Neural progenitor cell (in vitro differentiated cells): ENCODE measurements around the gene HSPG2. TPM values are rescaled to one million over a fixed set of nuclear protein-coding genes. Genes with fewer than 3 reads are reported as not detected.

Source experiments
- DNase-seq: peaks from one replicate; pipeline ENCODE4 v3.0.0-alpha.2; 2016; ENCODE audit warnings: low spot score
- H2AFZ ChIP-seq: fragments of 200-600 bp; sonication (generic); replicated peaks from 2 replicates; pipeline ENCODE4 v1.6.1; 2016; ENCODE audit warnings: antibody characterized with exemption
- H3F3A ChIP-seq: fragments of 200-600 bp; sonication (generic); 2 replicates; pipeline ENCODE4 v1.6.1; 2016; ENCODE audit warnings: antibody characterized with exemption, low read depth
- H3K27ac ChIP-seq: fragments of 200-600 bp; sonication (generic); 2 replicates; pipeline ENCODE4 v1.5.1; 2016; ENCODE audit warnings: mild to moderate bottlenecking
- H3K27me3 ChIP-seq: fragments of 200-600 bp; sonication (generic); 2 replicates; pipeline ENCODE4 v1.6.1; 2016; ENCODE audit warnings: mild to moderate bottlenecking, moderate library complexity
- H3K36me3 ChIP-seq: fragments of 200-600 bp; sonication (generic); 2 replicates; pipeline ENCODE4 v1.5.1; 2016
- H3K4me1 ChIP-seq: fragments of 200-600 bp; sonication (generic); 2 replicates; pipeline ENCODE4 v1.6.1; 2016; ENCODE audit warnings: mixed run types
- H3K4me2 ChIP-seq: fragments of 200-600 bp; sonication (generic); 2 replicates; pipeline ENCODE4 v1.6.1; 2016
- H3K4me3 ChIP-seq: fragments of 200-600 bp; sonication (generic); 2 replicates; pipeline ENCODE4 v1.5.1; 2016
- H3K79me2 ChIP-seq: fragments of 200-600 bp; sonication (generic); 2 replicates; pipeline ENCODE4 v1.6.1; 2016; ENCODE audit warnings: low read depth
- H3K9ac ChIP-seq: fragments of 200-600 bp; sonication (generic); 2 replicates; pipeline ENCODE4 v1.6.1; 2016
- H3K9me3 ChIP-seq: fragments of 200-600 bp; sonication (generic); 2 replicates; pipeline ENCODE4 v1.5.1; 2016; ENCODE audit warnings: low read depth
- H4K20me1 ChIP-seq: fragments of 200-600 bp; sonication (generic); 2 replicates; pipeline ENCODE4 v1.6.1; 2016; ENCODE audit warnings: low read depth
- H3K27ac Mint-ChIP-seq: 3 replicates; pipeline ENCODE4 v1.8.0; 2021; ENCODE audit warnings: mixed read lengths
- H3K27me3 Mint-ChIP-seq: 2 replicates; pipeline ENCODE4 v1.8.0; 2022; ENCODE audit warnings: low read depth, mild to moderate bottlenecking, inconsistent platforms, moderate library complexity, mixed read lengths; ENCODE audit not compliant: insufficient read depth
- H3K36me3 Mint-ChIP-seq: 3 replicates; pipeline ENCODE4 v1.8.0; 2021; ENCODE audit warnings: mixed read lengths
- H3K4me1 Mint-ChIP-seq: 3 replicates; pipeline ENCODE4 v1.8.0; 2021; ENCODE audit warnings: mixed read lengths
- H3K4me3 Mint-ChIP-seq: 3 replicates; pipeline ENCODE4 v1.8.0; 2021; ENCODE audit warnings: mild to moderate bottlenecking, moderate library complexity, mixed read lengths
- H3K9me3 Mint-ChIP-seq: 3 replicates; pipeline ENCODE4 v1.8.0; 2020; ENCODE audit warnings: mixed read lengths
- CTCF ChIP-seq: fragments of 200-600 bp; sonication (generic); IDR thresholded peaks from 2 replicates; pipeline ENCODE4 v1.5.1; 2017; ENCODE audit warnings: antibody characterized with exemption, mild to moderate bottlenecking
- EZH2 ChIP-seq: fragments of 200-600 bp; sonication (generic); IDR thresholded peaks from 2 replicates; pipeline ENCODE4 v1.6.1; 2017; ENCODE audit warnings: antibody characterized with exemption, mild to moderate bottlenecking, moderate library complexity
- EZH2phosphoT487 ChIP-seq: fragments of 200-600 bp; sonication (generic); IDR thresholded peaks from 2 replicates; pipeline ENCODE4 v1.6.1; 2017; ENCODE audit warnings: antibody characterized with exemption
- total RNA-seq: library from RNA; depleted of rRNA; stranded (reverse); fragments of >200 nt; gene quantifications from 2 replicates; pipeline ENCODE4 v1.2.3, GENCODE V29; 2015; ENCODE audit warnings: low replicate concordance

Gene HSPG2
- total RNA-seq, 1 donor from 2014 or later = 6.9 TPM

DNA sequence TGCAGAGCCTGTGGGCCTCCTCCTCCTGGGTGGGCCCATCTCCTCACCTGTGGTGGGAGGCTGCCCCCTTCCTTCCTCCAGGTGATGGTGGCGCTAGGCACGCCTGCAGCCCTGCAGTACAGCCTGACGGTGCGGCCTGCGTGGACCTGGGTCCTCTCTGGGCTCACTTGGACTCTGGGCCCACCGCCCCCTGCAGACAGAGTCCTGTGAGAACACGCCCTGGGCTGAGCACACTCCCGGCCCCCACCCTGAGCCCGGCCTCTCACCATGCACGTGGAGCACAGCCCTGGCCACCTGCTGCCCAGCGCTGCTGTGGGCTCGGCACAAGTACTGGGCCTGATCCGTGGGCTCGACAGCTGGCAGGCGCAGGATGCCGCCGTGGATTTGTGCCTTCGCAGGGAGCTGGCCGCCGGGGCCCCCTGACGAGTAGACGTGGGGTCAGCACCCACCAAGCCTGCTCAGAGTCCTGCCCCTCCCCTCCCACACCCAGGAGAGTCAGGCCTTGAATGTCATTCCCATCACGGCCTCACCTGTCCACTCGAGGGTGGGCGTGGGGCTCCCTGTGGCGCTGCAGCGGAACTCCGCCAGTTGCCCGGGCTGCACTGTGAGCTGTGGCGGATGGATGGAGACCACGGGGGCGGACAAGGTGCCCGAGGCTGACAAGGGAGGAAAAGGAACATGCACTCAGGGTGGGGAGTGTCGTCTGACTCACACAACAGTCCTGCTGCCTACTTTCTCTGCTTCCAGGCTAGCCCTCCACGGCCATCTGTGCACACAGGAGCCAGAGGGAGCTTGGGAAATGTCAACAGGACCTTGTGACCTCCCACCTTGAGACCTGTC lies 81.6 kb downstream of the HSPG2 start:
- Histone ChIP-seq H3K4me2 (no peak overlapping the region), H3K9me3 (no peaks in the 10 kb centered on the region), H4K20me1 (no peaks in the 10 kb centered on the region), H3K27me3 (no peaks in the 10 kb centered on the region), H3K27ac (no peak overlapping the region), H3K9ac (no peak overlapping the region), H3K4me1 (no peaks in the 10 kb centered on the region), H2AFZ (no peak overlapping the region), H3K4me3 (no peak overlapping the region), H3K36me3 (no peaks in the 10 kb centered on the region), H3F3A (no peaks in the 10 kb centered on the region), H3K79me2 (no peaks in the 10 kb centered on the region)
- Mint-ChIP-seq H3K4me1 (peaks cover 8% of the 10 kb centered on the region), H3K27ac (peak overlapping the region; percentile 15), H3K27me3 (peaks cover 10% of the 10 kb centered on the region), H3K9me3 (no peaks in the 10 kb centered on the region), H3K36me3 (peaks cover 4% of the 10 kb centered on the region), H3K4me3 (peak overlapping the region; percentile 54)
- DNase-seq = no peak
- no peak for TF ChIP-seq CTCF
- TF ChIP-seq EZH2phosphoT487 = no peak
- no peak for TF ChIP-seq EZH2

GRCh38 chr1:21854751-21855131 lies 82.4 kb downstream of the HSPG2 start:
- Histone ChIP-seq H3K4me1 (no peaks in the 10 kb centered on the region), H3K4me3 (no peak overlapping the region), H2AFZ (no peak overlapping the region), H3K27ac (no peak overlapping the region), H3K27me3 (no peaks in the 10 kb centered on the region), H3K9ac (no peak overlapping the region), H3K9me3 (no peaks in the 10 kb centered on the region), H3K79me2 (no peaks in the 10 kb centered on the region), H3K4me2 (no peak overlapping the region), H4K20me1 (no peaks in the 10 kb centered on the region), H3F3A (no peaks in the 10 kb centered on the region), H3K36me3 (no peaks in the 10 kb centered on the region)
- Mint-ChIP-seq H3K36me3 (peaks cover 2% of the 10 kb centered on the region), H3K27me3 (peaks cover 10% of the 10 kb centered on the region), H3K27ac (no peak overlapping the region), H3K4me1 (peaks cover 8% of the 10 kb centered on the region), H3K4me3 (no peak overlapping the region), H3K9me3 (no peaks in the 10 kb centered on the region)
- TF ChIP-seq EZH2phosphoT487 (no peak), EZH2 (no peak), CTCF (no peak)
- DNase-seq = no peak

DNA sequence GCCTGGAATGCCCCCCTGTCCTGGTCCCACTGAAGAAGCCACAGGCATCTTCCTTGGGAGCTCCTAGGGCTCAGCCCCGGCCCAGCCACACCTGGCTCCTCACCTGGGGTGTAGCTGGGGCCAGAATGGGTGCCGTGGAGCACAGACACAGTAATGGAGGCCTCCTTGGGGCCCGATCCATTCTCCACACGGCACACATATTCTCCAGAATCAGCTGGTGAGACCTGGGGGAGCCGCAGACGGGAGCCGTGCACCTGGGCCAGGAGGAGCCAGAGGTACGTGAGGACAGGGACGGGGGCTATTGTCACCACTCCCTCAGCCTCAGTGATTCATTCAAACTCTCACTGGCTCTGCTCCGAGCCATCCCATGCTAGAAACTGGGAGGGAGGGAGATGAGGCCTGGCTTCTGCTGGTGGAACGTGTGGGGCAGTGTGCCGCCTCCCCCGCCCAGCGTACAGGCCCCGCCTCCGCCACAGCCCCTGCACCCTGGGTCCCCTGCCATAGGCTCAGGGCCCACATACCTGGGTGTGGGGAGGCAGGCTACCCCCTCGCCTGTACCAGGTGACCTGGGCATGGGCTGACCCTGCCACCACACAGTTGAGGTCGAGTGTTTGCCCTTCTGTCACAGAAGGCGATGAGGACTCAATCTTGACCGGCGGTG lies 82.9 kb downstream of the HSPG2 start:
- H3K9ac ChIP-seq = no peak overlapping the region
- H3K36me3 ChIP-seq = no peaks in the 10 kb centered on the region
- no peaks in the 10 kb centered on the region for H3K27me3 ChIP-seq
- Mint-ChIP-seq H3K9me3 (no peaks in the 10 kb centered on the region), H3K4me3 (no peak overlapping the region), H3K27ac (no peak overlapping the region), H3K4me1 (peaks cover 8% of the 10 kb centered on the region), H3K36me3 (peaks cover 5% of the 10 kb centered on the region), H3K27me3 (peaks cover 10% of the 10 kb centered on the region)
- no peak overlapping the region for H3K4me2 ChIP-seq
- no peak overlapping the region for H2AFZ ChIP-seq
- H3K9me3 ChIP-seq = no peaks in the 10 kb centered on the region
- no peak for DNase-seq
- no peak overlapping the region for H3K27ac ChIP-seq
- no peaks in the 10 kb centered on the region for H4K20me1 ChIP-seq
- no peaks in the 10 kb centered on the region for H3K79me2 ChIP-seq
- H3K4me1 ChIP-seq = no peaks in the 10 kb centered on the region
- H3K4me3 ChIP-seq = no peak overlapping the region
- H3F3A ChIP-seq = no peaks in the 10 kb centered on the region
- TF ChIP-seq EZH2 = no peak
- no peak for TF ChIP-seq EZH2phosphoT487
- no peak for TF ChIP-seq CTCF
